Body of pancreas (tissue), 4 donors: ENCODE measurements around the gene PCDHB7. TPM values are rescaled to one million over a fixed set of nuclear protein-coding genes. Genes with fewer than 3 reads are reported as not detected.
"Not testable (repeated sequence)": the region's sequence is repeated elsewhere in the genome, so short reads cannot be mapped to it uniquely, and the experiment has no call there.

Experiments
- ATAC-seq: fragments of 150-250 bp; one replicate; pipeline ENCODE4 v1.9.1; 2016
- DNase-seq, 4 donors: peaks; one replicate each; pipeline ENCODE4 v3.0.0-alpha.2; 2019
- H3K27ac ChIP-seq, 4 donors: fragments of 200-600 bp; sonication (generic); 1 replicate in 3 of 4; 2 replicates in 1 of 4; pipeline versions ENCODE4 v1.5.1 to v1.6.1; 2016 to 2019; ENCODE audit warnings: mild to moderate bottlenecking in 1 of 4, mixed read lengths in 1 of 4, moderate library complexity in 1 of 4
- H3K27me3 ChIP-seq, 2 donors: fragments of 200-600 bp; sonication (generic); one replicate each; pipeline ENCODE4 v1.6.0; 2016; ENCODE audit warnings: mild to moderate bottlenecking in 1 of 2
- H3K36me3 ChIP-seq, 2 donors: fragments of 200-600 bp; sonication (generic); replicated peaks in 1 of 2; 2 replicates each; pipeline ENCODE4 v1.5.1; 2016; ENCODE audit warnings: low read depth in 2 of 2; ENCODE audit not compliant: insufficient read depth in 1 of 2
- H3K4me1 ChIP-seq: fragments of 200-600 bp; sonication (generic); one replicate; pipeline ENCODE4 v1.6.0; 2016
- H3K4me3 ChIP-seq, 2 donors: fragments of 200-600 bp; sonication (generic); 1 replicate in 1 of 2; 2 replicates in 1 of 2; pipeline ENCODE4 v1.5.1; 2016 to 2019
- H3K9me3 ChIP-seq, 3 donors: fragments of 200-600 bp; sonication (generic); 1 replicate in 2 of 3; 2 replicates in 1 of 3; pipeline ENCODE4 v1.5.1; 2016
- CTCF ChIP-seq, 7 experiments: fragments of 450-650 bp in 4 of 7; fragments of 200-600 bp in 3 of 7; sonication (generic) in 3 of 7; IDR thresholded peaks; one replicate each; pipeline ENCODE4 v1.5.1; 2016 to 2019; ENCODE audit warnings: antibody characterized with exemption in 7 of 7
- POLR2A ChIP-seq, 3 donors: fragments of 450-650 bp; IDR thresholded peaks; one replicate each; pipeline ENCODE4 v1.6.1; 2016; ENCODE audit warnings: antibody characterized with exemption in 3 of 3, mild to moderate bottlenecking in 2 of 3
- WGBS, 2 donors: methylation state at CpG; one replicate each; pipeline ENCODE4 v1.1.5; 2017; 5-methylcytosine and 5-hydroxymethylcytosine counted together
- intact Hi-C: fragments of 100-400 bp; cut with DNase I; formaldehyde crosslinking; loops from one replicate; pipeline ENCODE4 v1.15.1; 2023
- total RNA-seq, 2 donors: library from RNA; depleted of rRNA; stranded (reverse); fragments of >200 nt; gene quantifications; one replicate each; pipeline ENCODE4 v1.1.0, GENCODE V29; 2016

PCDHB7 gene
- total RNA-seq, 2 donors from 2014 or later, result 0.52 TPM; not detected in 1

GRCh38 chr5:141135718-141136266 lies 36.7 kb upstream of the PCDHB7 start:
- peaks cover 0 to 37% (median 0%) of the 10 kb centered on the region in 3 donors for H3K9me3 ChIP-seq
- H3K36me3 ChIP-seq, result no peaks in the 10 kb centered on the region
- DNase-seq, result no peak
- WGBS, 2 donors, result 33 to 54% methylated on average over 19 of the region's 19 CpGs
- H3K27ac ChIP-seq, result peak overlapping the region in 2 of 4 donors; percentile 19 to 69
- peak overlapping the region in 1 of 2 donors; percentile 40 for H3K4me3 ChIP-seq
- no peak for ATAC-seq
- H3K4me1 ChIP-seq, result peaks cover 5% of the 10 kb centered on the region
- TF ChIP-seq POLR2A (IDR thresholded peaks at IDR 0.05) (no peak), CTCF (IDR thresholded peaks at IDR 0.05) (no peak)
- H3K27me3 ChIP-seq, result no peaks in the 10 kb centered on the region
- intact Hi-C loops, result no loop called here

GRCh38 chr5:141137346-141137745 lies 35.1 kb upstream of the PCDHB7 start:
- DNase-seq, H3K36me3 ChIP-seq, H3K4me3 ChIP-seq, H3K27ac ChIP-seq, ATAC-seq, H3K4me1 ChIP-seq, intact Hi-C loops, H3K27me3 ChIP-seq: not testable (repeated sequence)
- 38 to 69% methylated on average over 13 to 30 of the region's 34 CpGs for WGBS, 2 donors
- peaks cover 0 to 37% (median 0%) of the 10 kb centered on the region in 3 donors for H3K9me3 ChIP-seq

- ATAC-seq (no peak), DNase-seq (no peak)
- H3K9me3 ChIP-seq, result peaks cover 0 to 30% (median 4%) of the 10 kb centered on the region in 3 donors
- no peaks in the 10 kb centered on the region for H3K27me3 ChIP-seq
- H3K27ac ChIP-seq, result no peak within 1 kb of the TSS
- 7 to 21% methylated on average over 18 of the region's 18 CpGs for WGBS, 2 donors
- no peak within 1 kb of the TSS for H3K4me3 ChIP-seq
- TF ChIP-seq POLR2A (IDR thresholded peaks at IDR 0.05) (no peak), CTCF (IDR thresholded peaks at IDR 0.05) (no peak)
- intact Hi-C loops, result no loop called here
- H3K36me3 ChIP-seq, result no peaks in the 10 kb centered on the region
- no peaks in the 10 kb centered on the region for H3K4me1 ChIP-seq
Measured at GRCh38 chr5:141149812-141150211, 22.6 kb upstream of the PCDHB7 start, which contains the start of gene PCDHB6. TSS of gene PCDHB6 (plus strand) at chr5:141150057. CDS start at chr5:141150258, 201 bp downstream.

GRCh38 chr5:141150224-141150992 lies 22.0 kb upstream of the PCDHB7 start:
- no peak overlapping the region for H3K4me3 ChIP-seq
- WGBS, 2 donors, result 24 to 50% methylated on average over 16 to 33 of the region's 33 CpGs

More at GRCh38 chr5:141150224-141150992, 22.0 kb upstream of the PCDHB7 start:
- intact Hi-C loops, result no loop called here
- no peak for TF ChIP-seq CTCF (IDR thresholded peaks at IDR 0.05)
- TF ChIP-seq POLR2A (IDR thresholded peaks at IDR 0.05), result no peak
- H3K36me3 ChIP-seq, result no peaks in the 10 kb centered on the region
- H3K27me3 ChIP-seq, result no peaks in the 10 kb centered on the region
- DNase-seq (no peak), ATAC-seq (no peak)
- no peak overlapping the region for H3K27ac ChIP-seq
- H3K9me3 ChIP-seq, result peaks cover 0 to 30% (median 4%) of the 10 kb centered on the region in 3 donors
- H3K4me1 ChIP-seq, result no peaks in the 10 kb centered on the region
